Liver (tissue), 9 donors: ENCODE data around the gene KRTAP9-3. TPM values are rescaled to one million over a fixed set of nuclear protein-coding genes. Genes with fewer than 3 reads are reported as not detected.
"Not testable (repeated sequence)": the region's sequence is repeated elsewhere in the genome, so short reads cannot be mapped to it uniquely, and the experiment has no call there.

Experiments
- DNase-seq: peaks from one replicate; pipeline ENCODE4 v3.0.0-alpha.2; 2017; ENCODE audit warnings: low spot score
- H3K27ac ChIP-seq, 2 donors: one replicate each; pipeline ENCODE4 v1.7.0; 2013; ENCODE audit warnings: inconsistent platforms in 2 of 2, low read length in 2 of 2, control low read depth in 1 of 2, low read depth in 1 of 2, mild to moderate bottlenecking in 1 of 2
- H3K27me3 ChIP-seq, 4 donors: one replicate each; pipeline versions ENCODE4 v1.6.1 to v1.7.0; 2013; ENCODE audit warnings: low read length in 3 of 4, inconsistent platforms in 1 of 4, mild to moderate bottlenecking in 1 of 4, moderate library complexity in 1 of 4; ENCODE audit not compliant: control insufficient read depth in 4 of 4, insufficient read depth in 4 of 4
- H3K36me3 ChIP-seq, 4 donors: one replicate each; pipeline versions ENCODE4 v1.6.1 to v1.7.0; 2013; ENCODE audit warnings: low read length in 3 of 4, mild to moderate bottlenecking in 3 of 4, low read depth in 1 of 4, moderate library complexity in 1 of 4; ENCODE audit not compliant: control insufficient read depth in 4 of 4, insufficient read depth in 3 of 4
- H3K4me1 ChIP-seq, 4 donors: one replicate each; pipeline versions ENCODE4 v1.6.1 to v1.7.0; 2013; ENCODE audit warnings: low read length in 3 of 4, mild to moderate bottlenecking in 3 of 4, moderate library complexity in 1 of 4; ENCODE audit not compliant: control insufficient read depth in 4 of 4, insufficient read depth in 4 of 4
- H3K4me3 ChIP-seq, 3 donors: one replicate each; pipeline versions ENCODE4 v1.6.1 to v1.7.0; 2013; ENCODE audit warnings: low read length in 3 of 3, control low read depth in 1 of 3, low read depth in 1 of 3, mild to moderate bottlenecking in 1 of 3
- H3K9ac ChIP-seq, 2 donors: one replicate each; pipeline ENCODE4 v1.7.0; 2013; ENCODE audit warnings: low read length in 2 of 2, mild to moderate bottlenecking in 2 of 2, moderate library complexity in 2 of 2, control low read depth in 1 of 2, low read depth in 1 of 2
- H3K9me3 ChIP-seq, 4 donors: one replicate each; pipeline versions ENCODE4 v1.6.1 to v1.7.0; 2013; ENCODE audit warnings: low read length in 3 of 4; ENCODE audit not compliant: control insufficient read depth in 4 of 4
- EGR1 ChIP-seq, 2 donors: IDR thresholded peaks; 2 replicates each; pipeline ENCODE4 v1.6.1; 2016 to 2018; ENCODE audit warnings: antibody characterized with exemption in 2 of 2, low read depth in 2 of 2
- HNF4A ChIP-seq, 2 donors: conservative IDR thresholded peaks; 2 replicates each; pipeline ENCODE4 v1.6.1; 2016; ENCODE audit warnings: antibody characterized with exemption in 2 of 2, mild to moderate bottlenecking in 2 of 2
- JUND ChIP-seq, 2 donors: IDR thresholded peaks; 2 replicates each; pipeline ENCODE4 v1.6.1; 2016; ENCODE audit warnings: antibody characterized with exemption in 2 of 2
- NR2F2 ChIP-seq: IDR thresholded peaks from 2 replicates; pipeline ENCODE4 v1.6.1; 2016; ENCODE audit warnings: antibody characterized with exemption
- RAD21 ChIP-seq, 2 donors: IDR thresholded peaks; 2 replicates each; pipeline ENCODE4 v1.6.1; 2016; ENCODE audit warnings: antibody characterized with exemption in 2 of 2, mild to moderate bottlenecking in 2 of 2
- RXRA ChIP-seq, 2 donors: IDR thresholded peaks; 2 replicates each; pipeline ENCODE4 v1.6.1; 2017 to 2018; ENCODE audit warnings: antibody characterized with exemption in 2 of 2, mild to moderate bottlenecking in 1 of 2
- YY1 ChIP-seq: IDR thresholded peaks from 2 replicates; pipeline ENCODE4 v1.6.1; 2016; ENCODE audit warnings: antibody characterized with exemption, mild to moderate bottlenecking
- WGBS: extraction: QIAGEN DNeasy Blood & Tissue Kit; methylation state at CpG from one replicate; pipeline ENCODE4 v1.1.7; 2013; 5-methylcytosine and 5-hydroxymethylcytosine counted together
- polyA plus RNA-seq, 2 donors: library from polyadenylated mRNA; stranded (reverse) in 1 of 2; unstranded in 1 of 2; fragments of 200-250 nt in 1 of 2; fragments of >200 nt in 1 of 2; fragmentation: Nextera tagmentation in 1 of 2; extraction: Ambion mirVana in 1 of 2; gene quantifications; one replicate each; pipeline versions ENCODE4 v1.2.1 to v1.2.3, GENCODE V29; 2013 to 2015
- total RNA-seq, 2 donors: library from RNA; depleted of rRNA; stranded (reverse); fragments of >200 nt; gene quantifications; one replicate each; pipeline ENCODE4 v1.2.3, GENCODE V29; 2014
- TF ChIP-seq, protein P1 (sequence below): IDR thresholded peaks from 2 replicates; pipeline ENCODE4 v1.6.1; 2016; ENCODE audit warnings: antibody characterized with exemption
- TF ChIP-seq, protein P2 (sequence below): IDR thresholded peaks from 2 replicates; pipeline ENCODE4 v1.6.1; 2016; ENCODE audit warnings: antibody characterized with exemption
- TF ChIP-seq, protein P3 (sequence below): IDR thresholded peaks from 2 replicates; pipeline ENCODE4 v1.6.1; 2016; ENCODE audit warnings: antibody characterized with exemption
- donor health status: healthy.
- donor health status: healthy.
- donor health status: healthy.
- donor health status: healthy.
- donor health status: healthy.

The KRTAP9-3 gene, protein sequence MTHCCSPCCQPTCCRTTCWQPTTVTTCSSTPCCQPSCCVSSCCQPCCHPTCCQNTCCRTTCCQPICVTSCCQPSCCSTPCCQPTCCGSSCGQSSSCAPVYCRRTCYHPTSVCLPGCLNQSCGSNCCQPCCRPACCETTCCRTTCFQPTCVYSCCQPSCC
- total RNA-seq (not detected), polyA plus RNA-seq (not detected)

DNA sequence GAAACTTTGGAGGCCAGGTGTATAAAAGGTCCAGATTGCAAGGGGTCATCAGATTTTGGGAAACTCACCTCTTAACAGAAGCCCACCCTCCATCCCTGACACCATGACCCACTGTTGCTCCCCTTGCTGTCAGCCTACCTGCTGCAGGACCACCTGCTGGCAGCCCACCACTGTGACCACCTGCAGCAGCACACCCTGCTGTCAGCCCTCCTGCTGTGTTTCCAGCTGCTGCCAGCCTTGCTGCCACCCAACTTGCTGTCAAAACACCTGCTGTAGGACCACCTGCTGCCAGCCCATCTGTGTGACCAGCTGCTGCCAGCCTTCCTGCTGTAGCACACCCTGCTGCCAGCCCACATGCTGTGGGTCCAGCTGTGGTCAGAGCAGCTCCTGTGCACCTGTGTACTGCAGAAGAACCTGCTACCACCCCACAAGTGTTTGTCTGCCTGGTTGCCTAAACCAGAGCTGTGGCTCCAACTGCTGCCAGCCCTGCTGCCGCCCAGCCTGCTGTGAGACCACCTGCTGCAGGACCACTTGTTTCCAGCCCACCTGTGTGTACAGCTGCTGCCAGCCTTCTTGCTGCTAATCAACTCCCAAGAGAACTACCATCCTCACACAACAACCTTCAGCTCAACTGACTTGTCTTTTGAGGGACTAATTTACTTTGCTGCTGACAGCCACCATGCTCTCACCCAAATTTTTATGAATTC is at the start of gene KRTAP9-3:
Gene KRTAP9-3, plus strand, starts transcription at position 51 of the 707 bp plus-strand sequence. Its CDS starts 53 bp downstream, at position 104.
- H3K4me3 ChIP-seq, H3K9ac ChIP-seq, H3K36me3 ChIP-seq, H3K27ac ChIP-seq, H3K9me3 ChIP-seq, DNase-seq, H3K4me1 ChIP-seq, H3K27me3 ChIP-seq: not testable (repeated sequence)
- 70% methylated on average over 1 of the region's 1 CpG for WGBS

DNA sequence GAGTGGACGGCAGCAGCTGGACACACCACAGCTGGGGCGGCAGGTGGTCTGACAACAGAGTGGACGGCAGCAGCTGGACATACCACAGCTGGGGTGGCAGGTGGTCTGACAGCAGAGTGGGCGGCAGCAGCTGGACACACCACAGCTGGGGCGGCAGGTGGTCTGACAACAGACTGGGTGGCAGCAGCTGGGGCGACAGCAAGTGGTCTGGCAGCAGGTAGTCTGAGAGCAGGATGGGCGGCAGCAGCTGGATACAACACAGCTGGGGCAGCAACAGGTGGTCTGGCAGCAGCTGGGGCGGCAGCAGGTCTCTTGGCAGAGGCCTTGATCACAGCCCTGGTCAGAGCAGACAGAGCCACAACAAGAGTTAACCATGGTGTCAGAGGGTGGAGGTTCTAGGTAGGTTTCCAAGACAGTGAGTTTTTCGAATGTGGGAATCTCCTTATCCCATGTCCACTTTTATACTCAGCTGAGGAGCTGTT is 47.7 kb upstream of the KRTAP9-3 start, which contains the start of gene KRTAP4-1:
Gene KRTAP4-1, minus strand, starts transcription at position 432 of the 482 bp plus-strand sequence. Its CDS starts 57 bp downstream, at position 375.
- no peak for DNase-seq
- no peaks in the 10 kb centered on the region for H3K4me1 ChIP-seq
- no peak within 1 kb of the TSS for H3K27ac ChIP-seq
- peaks cover 0 to 12% (median 0%) of the 10 kb centered on the region in 4 donors for H3K27me3 ChIP-seq
- WGBS = 70% methylated on average over 9 of the region's 9 CpGs
- no peak for TF ChIP-seq JUND (IDR thresholded peaks at IDR 0.05)
- no peak for TF ChIP-seq HNF4A (conservative IDR thresholded peaks at IDR 0.05)
- no peak for TF ChIP-seq RXRA (IDR thresholded peaks at IDR 0.05)
- TF ChIP-seq, protein P1, sequence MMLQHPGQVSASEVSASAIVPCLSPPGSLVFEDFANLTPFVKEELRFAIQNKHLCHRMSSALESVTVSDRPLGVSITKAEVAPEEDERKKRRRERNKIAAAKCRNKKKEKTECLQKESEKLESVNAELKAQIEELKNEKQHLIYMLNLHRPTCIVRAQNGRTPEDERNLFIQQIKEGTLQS = no peak
- TF ChIP-seq, protein P2, sequence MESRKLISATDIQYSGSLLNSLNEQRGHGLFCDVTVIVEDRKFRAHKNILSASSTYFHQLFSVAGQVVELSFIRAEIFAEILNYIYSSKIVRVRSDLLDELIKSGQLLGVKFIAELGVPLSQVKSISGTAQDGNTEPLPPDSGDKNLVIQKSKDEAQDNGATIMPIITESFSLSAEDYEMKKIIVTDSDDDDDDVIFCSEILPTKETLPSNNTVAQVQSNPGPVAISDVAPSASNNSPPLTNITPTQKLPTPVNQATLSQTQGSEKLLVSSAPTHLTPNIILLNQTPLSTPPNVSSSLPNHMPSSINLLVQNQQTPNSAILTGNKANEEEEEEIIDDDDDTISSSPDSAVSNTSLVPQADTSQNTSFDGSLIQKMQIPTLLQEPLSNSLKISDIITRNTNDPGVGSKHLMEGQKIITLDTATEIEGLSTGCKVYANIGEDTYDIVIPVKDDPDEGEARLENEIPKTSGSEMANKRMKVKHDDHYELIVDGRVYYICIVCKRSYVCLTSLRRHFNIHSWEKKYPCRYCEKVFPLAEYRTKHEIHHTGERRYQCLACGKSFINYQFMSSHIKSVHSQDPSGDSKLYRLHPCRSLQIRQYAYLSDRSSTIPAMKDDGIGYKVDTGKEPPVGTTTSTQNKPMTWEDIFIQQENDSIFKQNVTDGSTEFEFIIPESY = no peak
- TF ChIP-seq RAD21 (IDR thresholded peaks at IDR 0.05) = no peak
- no peak for TF ChIP-seq YY1
- no peak for TF ChIP-seq NR2F2
- no peak for TF ChIP-seq EGR1 (IDR thresholded peaks at IDR 0.05; ENCODE audit: low read depth in 2 of 2)
- TF ChIP-seq, protein P3, sequence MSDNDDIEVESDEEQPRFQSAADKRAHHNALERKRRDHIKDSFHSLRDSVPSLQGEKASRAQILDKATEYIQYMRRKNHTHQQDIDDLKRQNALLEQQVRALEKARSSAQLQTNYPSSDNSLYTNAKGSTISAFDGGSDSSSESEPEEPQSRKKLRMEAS = no peak
- no peak within 1 kb of the TSS for H3K4me3 ChIP-seq
- H3K36me3 ChIP-seq = no peaks in the 10 kb centered on the region
- no peaks in the 10 kb centered on the region for H3K9me3 ChIP-seq
- no peak within 1 kb of the TSS for H3K9ac ChIP-seq

DNA sequence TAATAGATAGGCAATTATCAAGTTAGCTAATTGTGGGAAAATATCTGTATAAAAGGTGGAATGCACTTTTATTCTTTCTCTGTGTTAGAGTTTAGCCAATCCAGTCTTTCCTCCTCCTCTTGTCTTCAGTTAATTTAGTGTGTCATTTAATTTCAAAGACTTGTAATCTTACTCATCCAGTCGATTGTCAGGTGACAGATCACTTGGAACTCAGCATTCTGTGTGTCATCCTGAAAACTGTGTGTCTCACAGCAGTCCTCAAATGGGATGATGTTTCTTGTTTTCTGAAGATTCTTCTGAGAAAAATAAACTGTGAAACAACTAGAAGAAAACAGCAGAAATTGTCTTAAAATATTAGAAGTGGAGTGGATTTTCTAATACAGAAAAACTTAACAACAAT is 47.2 kb upstream of the KRTAP9-3 start:
- Histone ChIP-seq H3K9me3 (no peaks in the 10 kb centered on the region), H3K36me3 (no peaks in the 10 kb centered on the region), H3K27ac (no peak overlapping the region), H3K9ac (no peak overlapping the region), H3K4me1 (no peaks in the 10 kb centered on the region), H3K4me3 (no peak overlapping the region), H3K27me3 (peaks cover 0 to 12% (median 0%) of the 10 kb centered on the region in 4 donors)
- no peak for TF ChIP-seq EGR1 (IDR thresholded peaks at IDR 0.05; ENCODE audit: low read depth in 2 of 2)
- TF ChIP-seq, protein P3 = no peak
- DNase-seq = no peak
- 48% methylated on average over 1 of the region's 1 CpG for WGBS
